ENCODE measurements around the gene DES.
"Not testable (repeated sequence)": the region's sequence is repeated elsewhere in the genome, so short reads cannot be mapped to it uniquely, and the experiment has no call there.

Gene DES

DNA sequence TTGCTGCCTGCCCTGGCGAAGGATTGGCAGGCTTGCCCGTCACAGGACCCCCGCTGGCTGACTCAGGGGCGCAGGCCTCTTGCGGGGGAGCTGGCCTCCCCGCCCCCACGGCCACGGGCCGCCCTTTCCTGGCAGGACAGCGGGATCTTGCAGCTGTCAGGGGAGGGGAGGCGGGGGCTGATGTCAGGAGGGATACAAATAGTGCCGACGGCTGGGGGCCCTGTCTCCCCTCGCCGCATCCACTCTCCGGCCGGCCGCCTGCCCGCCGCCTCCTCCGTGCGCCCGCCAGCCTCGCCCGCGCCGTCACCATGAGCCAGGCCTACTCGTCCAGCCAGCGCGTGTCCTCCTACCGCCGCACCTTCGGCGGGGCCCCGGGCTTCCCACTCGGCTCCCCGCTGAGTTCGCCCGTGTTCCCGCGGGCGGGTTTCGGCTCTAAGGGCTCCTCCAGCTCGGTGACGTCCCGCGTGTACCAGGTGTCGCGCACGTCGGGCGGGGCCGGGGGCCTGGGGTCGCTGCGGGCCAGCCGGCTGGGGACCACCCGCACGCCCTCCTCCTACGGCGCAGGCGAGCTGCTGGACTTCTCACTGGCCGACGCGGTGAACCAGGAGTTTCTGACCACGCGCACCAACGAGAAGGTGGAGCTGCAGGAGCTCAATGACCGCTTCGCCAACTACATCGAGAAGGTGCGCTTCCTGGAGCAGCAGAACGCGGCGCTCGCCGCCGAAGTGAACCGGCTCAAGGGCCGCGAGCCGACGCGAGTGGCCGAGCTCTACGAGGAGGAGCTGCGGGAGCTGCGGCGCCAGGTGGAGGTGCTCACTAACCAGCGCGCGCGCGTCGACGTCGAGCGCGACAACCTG is at the start of gene DES:
DES (plus strand) TSS at position 223 of the 857 bp plus-strand sequence; CDS start at position 309, 86 bp downstream.
- DNase-seq: no peak

DNA sequence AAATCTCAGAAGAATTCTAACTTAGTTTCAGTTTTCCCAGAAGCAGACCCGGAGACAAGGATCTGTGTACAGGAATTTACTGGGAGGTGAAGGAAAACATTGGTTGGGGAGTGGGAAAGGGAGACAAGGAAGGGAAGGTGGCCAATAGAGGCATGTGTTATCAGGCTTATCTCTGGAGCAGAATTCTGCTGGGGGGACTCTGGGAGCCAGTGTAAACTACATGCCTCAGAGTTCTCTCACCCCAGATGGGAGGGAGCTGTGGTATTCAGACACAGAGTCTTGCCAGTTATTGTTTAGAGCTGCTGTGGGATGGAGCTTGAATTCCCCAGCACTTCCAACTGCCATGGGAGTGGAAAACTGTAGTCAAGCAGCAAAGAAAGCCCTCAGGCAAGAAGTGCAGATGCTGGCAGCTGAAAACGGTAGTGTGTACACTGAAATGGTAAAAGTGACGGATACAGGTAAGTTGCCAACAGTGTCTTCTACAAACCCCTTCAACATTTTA is 49.4 kb upstream of the DES start:
- no peak for DNase-seq

DNA sequence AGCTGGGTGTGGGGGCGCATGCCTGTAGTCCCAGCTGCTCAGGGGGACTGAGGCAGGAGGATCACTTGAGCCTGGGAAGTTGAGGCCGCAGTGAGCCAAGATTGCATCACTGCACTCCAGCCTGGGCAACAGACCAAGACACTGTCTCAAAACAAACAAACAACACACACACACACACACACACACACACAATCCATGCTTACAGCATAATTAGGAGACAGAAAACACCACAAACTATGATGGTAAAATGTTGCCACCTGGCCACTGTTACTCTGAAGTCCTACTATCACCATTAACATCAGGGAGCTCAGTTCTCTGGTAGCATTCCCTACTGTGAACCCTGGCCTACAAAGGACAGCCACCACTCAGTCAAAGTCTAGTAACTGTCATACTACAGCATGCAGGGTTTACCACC is 48.7 kb upstream of the DES start:
- no peak for DNase-seq

DNA sequence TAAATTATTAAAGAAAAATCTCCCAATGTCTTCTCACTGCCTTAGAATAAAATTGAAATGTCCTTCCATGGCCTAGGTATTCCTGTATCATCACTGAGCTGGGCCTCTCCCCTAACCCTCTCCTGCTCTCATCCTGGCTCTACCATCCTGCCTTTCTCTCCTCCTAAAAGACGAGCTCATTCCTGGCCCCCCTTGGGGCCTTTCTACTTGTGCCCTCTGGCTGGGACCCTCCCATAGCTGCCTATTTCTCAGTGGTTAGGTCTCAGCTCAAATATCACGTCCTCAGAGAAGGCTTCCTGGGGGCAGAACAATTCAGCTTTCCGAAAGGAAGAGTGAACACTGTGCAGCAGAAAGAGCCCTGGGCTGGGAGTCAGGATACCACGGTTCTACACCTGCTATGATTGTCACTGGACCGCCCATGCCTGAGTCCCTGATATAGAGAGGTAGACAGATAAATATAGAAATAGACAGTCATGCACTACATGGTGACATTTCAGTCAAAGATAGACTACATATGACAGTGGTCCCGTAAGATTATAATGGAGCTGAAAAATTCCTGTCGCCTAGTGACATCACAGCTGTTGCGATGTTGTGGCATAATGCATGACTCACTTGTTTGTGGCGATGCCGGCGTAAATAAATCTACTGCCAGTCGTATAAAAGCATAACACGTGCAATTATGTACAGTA is 39.9 kb upstream of the DES start:
- DNase-seq: no peak

DNA sequence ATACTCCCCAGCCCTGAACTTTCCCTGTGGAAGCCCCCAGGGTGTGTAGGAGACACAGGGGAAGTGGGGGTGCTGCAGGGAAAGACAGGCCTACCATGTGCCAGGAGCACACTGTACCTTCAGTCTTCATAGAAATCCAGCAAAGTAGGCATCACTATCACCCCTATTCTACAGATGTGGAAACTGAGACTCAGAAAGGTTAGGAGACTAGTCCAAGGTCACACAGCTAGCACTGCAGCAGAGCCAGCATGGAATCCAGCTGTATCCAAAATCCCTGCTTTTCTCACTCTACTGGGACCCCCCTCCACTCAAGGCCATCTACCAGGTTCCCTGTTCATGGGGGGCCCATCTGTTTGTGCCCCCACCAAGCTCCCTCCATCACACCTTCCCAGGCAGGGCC is 37.3 kb upstream of the DES start:
- no peak for DNase-seq

DNA sequence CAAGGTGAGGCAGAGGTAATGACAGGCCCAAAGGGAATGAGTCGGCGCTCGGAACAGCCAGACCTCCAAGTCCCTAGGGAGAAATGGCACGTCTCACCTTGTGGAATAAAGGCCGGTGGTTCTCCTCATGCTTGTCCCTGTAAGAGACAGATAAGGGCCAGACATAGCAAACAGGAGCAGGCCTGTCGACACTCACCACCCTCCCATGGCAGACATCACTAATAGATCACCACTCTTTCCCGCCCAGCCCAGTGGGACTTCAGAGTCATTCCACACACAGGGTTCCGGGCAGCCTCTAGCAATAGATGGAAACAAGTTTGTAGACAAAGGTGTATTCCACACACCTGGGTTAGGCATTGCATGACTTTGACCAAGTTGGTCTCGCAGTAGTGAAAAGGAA is 36.7 kb upstream of the DES start:
- no peak for DNase-seq

DNA sequence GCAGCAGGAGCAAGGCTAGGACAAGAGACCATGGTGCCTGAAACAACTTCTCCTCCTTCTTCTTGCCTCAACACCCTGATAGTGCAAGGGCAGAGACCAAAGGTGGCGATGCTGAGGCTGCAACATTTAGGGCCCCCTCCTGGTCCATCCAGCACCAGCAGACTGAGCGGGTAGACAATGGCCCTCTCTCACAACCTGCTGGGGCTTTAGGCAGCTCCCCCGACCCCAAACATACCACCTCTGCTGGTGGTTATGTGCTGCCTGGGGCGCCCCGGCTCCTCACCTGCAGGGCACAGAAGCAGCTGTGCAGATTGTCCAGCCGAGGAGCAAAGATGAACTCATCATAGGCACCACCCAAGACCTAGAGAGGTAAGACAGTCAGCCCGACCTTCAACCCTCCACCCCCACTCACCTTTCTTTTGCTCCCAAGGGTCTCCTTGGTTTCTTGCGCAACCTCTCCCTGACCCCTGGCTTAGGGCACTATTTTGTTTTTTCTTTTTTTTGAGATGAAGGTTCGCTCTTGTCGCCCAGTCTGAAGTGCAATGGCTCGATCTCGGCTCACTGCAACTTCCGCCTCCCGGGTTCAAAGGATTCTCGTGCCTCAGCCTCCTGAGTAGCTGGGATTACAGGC is 34.0 kb upstream of the DES start:
- DNase-seq: no peak

DNA sequence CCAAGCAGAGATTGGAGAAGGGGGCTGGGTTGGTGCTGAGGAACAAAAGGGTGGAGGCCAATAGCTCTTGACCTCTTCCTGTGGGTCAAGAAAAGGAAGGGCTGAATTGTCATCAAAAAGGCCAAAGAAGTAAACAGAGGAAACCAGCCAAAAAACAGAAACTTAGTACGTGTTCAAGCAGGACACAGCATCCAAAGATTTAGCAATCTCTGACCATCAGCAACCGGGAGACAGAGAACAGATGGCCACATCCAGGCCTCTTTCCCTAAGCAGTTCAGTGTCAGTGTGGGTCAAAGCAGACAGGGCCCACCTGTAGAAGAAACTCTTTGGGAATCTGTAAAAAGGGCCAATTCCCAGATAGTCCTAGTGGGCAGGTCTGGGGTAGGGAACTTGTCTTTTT is 33.3 kb upstream of the DES start:
- no peak for DNase-seq

DNA sequence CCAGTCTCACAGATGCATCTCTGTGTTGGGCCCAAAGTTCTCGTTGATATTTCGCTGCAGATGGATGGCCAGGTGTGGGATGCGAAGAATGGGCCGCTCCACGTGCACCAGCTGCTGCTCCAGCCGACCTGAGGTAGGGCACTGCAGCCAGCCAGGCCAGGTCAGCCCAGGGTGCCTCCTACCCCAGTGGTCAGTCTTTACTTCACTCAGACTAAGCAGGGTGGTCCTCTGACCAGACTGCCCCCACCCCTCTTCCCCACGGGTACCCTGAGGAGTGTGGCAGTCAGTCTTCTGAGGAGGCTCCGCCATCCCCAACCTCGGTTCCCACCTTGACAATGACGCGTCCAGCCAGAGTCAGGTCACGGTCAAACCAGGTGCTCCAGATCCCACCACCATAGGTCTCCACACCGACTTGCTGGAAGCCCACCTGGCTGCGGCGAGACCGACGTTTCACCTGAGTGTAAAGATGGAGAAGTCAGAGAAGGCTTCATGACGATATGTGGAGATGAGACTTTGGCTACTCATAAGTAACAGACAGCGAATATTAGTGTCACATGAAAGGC is 32.1 kb upstream of the DES start:
- DNase-seq: no peak

DNA sequence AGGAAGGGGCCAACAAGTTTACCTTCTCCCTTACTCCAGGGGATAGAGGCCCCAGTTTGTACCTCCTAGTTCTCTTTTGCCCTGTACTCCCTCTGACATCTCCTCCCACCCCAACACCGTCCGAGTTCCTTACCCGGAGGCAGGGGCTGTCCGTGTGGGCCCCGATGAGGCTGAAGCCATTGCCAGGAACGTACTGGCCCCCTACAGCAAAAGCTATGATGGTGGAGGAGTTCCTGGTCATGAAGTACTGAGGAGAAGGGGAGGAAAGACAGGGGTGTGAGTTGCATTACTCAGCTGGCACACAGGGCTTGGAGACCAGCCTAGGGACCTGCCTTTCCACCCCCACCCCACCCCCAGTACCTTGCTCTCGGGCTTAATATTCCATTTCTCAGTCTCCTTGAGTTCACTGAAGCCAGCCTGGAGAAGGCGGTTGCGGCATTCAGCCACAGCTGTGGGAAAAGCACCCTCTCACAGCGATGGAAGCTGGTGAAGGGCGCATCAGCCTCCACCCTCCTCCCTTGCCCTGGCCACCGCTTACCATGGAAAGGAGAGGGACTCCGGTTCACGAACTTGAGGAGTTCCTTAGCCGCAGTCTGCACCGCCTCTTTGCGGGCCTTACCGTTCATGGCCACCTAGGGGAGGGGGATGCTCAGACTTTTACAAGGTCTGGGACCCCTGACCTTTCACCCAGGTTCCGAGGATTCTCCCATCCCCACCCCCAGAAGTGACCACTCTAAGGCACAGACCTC is 31.5 kb upstream of the DES start:
- no peak for DNase-seq

DNA sequence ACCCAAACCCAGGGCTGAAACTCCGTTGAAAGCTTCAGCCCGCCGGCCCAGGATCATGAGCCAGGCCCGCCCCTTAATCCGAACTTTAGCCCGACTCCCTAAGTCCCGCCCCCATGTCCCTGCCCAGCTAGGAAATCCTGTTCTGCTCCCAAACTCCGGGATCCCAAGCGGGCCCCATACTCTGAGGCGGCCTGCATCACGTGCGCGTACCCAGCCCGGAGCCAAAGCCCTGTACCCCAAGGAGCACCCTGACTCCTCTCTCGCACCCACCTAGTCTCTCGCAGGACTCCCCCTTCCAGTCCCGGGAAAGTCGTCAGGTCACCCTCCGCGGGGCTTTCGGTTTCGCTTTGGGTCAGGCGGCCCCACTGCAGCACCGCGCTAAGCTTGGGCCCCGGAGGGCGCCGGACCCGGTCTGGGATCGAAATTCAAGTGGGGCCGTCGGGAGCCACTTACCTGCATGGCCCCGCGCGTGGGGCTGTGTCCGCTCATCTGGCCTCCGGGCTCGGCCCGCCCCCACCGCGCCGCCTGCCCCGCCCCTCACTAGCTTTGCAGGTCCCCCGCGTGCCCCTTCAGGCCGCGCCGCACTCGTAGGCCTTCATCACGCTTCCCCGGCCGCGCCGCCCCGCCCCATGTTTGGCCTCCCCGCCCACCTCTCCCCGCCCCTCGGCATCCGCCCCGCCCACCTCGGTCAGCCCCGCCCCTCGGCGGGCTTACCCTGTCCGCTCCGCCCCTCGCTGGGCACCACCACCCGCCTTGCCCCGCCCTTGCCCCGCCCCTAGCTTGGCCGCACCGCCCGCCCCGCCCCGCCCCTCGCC is 30.7 kb upstream of the DES start, which contains the start of gene DNPEP:
DNPEP (minus strand) TSS at position 607 of the 815 bp plus-strand sequence; CDS start at position 489, 118 bp downstream.
- DNase-seq: peak; percentile 78

DNA sequence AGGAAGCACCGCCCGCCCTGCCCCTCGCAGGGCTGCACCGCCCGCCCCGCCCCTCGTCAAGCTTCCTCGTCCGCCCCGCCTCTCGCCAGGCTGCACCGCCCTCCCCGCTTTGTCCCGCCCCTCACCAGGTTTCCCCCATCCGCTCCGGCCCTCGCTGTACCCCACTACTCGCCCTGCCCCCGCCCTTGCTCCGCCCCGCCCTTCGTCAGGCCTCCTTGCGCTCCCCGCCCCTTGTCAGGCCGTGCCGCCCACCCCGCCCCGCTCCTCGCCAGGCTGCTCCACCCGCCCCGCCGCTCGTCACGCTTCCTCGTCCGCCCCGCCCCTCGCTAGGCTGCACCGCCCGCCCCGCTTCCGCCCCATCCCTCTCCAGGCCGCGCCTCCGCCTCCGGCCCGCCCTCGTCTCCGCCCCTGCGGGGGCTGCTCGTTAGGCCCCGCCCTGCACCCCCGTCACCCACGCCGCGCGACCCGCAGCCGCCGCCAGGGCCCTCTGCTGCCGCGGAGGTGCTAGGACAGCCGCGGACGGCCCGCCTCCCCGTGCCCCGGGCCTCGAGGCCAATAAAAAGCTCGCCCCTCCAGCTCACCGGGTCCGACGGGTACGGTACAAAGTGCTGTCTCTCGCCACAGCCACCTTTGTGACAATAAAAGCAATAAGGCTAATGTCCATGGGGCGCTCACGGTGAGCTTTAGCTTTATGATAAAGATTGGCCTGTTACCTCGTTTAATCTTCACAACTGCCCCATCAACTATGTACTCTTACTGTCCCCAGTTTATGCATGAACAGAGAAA is 29.9 kb upstream of the DES start:
- DNase-seq: peak; percentile 88

DNA sequence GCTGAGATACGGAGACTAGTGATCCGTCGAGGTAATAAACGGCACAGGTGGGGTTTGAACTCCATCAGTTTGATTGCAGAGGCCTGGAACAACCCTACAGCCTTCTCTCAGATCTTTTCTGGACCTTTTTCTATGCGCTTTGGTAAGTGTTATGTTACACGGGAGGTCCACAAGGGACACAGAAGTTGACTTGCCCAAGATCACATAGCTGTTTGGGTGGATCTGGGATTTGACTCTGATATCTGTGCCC is 29.3 kb upstream of the DES start:
- DNase-seq: no peak

DNA sequence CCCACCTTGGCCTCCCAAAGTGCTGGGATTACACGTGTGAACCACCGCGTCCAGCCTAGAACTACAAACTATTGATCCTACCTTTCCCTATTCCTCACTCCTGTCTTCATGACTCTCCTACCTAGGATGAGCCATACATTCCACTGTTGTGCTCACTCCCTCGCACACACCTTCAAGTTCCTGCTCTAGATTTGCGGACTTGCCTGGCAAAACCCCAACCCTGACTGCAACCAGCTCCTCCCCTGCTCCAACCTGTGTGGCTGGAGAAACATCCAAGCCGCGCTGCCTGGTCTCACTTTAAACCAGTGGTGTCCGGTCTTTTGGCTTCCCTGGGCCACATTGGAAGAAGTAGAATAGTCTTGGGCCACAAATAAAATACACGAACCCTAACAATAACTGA is 25.4 kb upstream of the DES start:
- DNase-seq: no peak

DNA sequence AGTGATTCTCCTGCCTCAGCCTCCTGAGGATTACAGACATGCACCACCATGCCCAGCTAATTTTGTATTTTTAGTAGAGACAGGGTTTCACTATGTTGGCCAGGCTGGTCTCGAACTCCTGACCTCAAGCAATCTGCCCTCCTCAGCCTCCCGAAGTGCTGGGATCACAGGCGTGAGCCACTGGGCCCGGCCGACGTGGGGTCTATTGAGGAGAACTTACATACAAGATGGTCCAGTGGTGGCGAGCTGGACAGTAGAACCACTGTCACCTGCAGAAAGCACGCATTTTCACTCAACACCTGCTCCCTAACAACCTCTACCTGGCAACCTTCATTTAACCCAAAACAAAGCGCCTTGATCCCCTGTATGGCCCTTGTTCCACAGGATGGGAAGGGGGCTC is 23.1 kb upstream of the DES start:
- DNase-seq: not testable (repeated sequence)

DNA sequence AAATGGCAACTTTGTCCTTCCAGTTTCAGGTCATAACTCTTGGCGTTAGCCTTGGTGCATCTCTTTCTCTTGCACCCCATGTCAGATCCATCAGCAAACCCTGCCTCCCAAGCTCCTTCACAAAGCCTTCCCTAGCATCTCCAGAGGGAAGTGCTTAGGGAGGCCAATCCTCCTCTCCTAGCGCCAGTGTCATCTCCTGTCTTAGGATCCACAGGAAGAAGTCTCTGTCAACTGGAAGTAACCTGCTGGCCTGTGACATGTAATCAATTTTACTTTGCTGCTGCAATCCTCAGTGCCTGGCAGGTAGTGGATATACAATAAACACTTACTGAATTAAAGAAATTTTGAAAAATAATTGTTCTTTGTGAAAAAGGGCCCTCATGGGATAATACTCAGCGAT is 22.6 kb upstream of the DES start:
- DNase-seq: no peak

DNA sequence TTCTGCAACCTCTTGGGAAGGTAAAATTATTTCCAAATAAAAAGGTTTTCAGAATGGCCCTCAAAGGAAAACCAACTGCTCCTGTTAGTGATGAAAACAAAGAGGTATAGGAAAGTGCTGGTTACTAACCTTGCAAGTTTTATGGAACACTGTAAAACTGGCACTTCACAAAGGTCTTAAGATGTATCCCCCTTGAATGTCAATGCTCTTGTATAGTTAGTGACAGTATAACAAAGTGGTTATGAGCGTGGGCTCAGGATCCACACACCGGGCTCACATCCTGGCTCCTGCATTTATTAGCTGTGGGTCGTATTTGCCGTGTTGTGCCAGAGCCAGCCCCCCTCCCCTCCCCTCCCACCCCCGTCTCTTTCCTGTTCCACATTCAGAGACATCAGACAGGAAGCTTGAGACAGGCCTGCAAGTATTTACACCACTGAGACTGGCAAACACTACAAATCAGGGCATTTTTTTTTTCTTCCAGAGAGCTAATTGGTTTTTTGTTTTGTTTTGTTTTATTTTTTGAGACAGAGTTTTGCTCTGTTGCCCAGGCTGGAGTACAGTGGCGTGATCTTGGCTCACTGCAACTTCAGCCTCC is 21.2 kb upstream of the DES start:
- DNase-seq: no peak

DNA sequence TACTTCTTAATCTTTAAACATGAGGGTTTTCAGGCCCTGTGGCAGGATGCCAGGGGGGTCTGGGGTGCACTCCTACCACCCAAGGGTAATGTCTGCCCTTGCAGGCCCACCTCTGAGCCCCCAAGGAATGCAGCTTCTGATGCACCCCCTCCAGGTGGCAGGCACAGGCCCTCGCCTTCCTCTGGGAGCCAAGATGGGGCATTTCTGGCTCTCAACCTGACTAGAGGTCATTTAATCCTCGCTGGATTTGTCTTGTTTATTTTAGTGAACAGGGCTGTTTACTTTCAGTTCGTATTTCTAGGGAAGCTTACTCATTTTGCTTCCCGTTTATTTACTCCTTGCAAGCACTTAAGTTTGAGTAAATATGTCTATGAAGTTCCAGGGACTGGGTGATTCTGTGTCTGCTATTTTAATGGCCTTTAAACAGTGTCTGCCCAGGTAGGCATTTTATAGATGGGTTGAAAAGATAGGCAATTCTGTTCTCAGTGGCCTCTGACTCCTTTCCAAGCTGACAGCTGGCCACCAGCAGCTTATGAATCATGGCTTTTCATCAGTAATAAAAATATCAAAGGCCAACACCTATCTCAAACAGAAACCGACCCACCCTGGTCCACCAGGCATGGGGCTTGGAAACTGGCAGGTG is 19.3 kb upstream of the DES start:
- peak; percentile 58 for DNase-seq

DNA sequence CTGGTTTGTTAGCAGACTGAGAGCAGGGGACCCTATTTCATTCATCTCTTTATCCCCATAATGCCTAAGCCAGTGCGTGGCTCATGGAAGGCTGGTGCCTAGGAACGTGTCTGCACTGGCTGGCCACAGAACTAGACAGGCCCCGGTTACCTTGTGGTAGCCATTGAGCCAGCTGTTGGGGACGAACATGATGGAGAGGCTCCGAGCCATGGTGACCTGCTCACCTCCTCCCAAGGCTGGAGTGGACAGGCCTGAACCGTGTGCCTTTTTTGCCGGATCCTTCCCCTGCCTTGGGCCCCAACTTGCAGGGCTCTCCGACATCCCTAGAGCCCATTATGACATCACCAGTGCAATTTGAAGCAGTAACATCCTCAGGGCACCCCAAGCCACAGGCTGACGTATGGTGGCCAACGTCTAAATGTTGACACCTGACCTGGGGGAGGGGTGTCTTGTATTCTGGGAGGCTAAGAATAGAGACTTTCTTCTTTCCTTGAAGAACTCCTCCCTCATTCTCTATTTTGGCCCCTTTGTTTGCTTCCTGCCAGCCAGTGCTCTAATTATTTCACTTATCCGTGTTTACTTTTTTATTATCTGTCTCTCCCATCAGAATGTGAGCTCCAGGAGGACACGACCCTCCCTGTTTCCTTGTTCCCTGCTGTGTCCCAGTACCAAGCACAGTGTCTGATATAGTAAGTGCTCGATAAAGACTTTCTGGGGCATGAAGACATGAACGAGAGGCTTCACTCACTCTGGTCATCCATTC is 18.3 kb upstream of the DES start:
- no peak for DNase-seq
